ENCODE results near the gene MSI2.

DNA sequence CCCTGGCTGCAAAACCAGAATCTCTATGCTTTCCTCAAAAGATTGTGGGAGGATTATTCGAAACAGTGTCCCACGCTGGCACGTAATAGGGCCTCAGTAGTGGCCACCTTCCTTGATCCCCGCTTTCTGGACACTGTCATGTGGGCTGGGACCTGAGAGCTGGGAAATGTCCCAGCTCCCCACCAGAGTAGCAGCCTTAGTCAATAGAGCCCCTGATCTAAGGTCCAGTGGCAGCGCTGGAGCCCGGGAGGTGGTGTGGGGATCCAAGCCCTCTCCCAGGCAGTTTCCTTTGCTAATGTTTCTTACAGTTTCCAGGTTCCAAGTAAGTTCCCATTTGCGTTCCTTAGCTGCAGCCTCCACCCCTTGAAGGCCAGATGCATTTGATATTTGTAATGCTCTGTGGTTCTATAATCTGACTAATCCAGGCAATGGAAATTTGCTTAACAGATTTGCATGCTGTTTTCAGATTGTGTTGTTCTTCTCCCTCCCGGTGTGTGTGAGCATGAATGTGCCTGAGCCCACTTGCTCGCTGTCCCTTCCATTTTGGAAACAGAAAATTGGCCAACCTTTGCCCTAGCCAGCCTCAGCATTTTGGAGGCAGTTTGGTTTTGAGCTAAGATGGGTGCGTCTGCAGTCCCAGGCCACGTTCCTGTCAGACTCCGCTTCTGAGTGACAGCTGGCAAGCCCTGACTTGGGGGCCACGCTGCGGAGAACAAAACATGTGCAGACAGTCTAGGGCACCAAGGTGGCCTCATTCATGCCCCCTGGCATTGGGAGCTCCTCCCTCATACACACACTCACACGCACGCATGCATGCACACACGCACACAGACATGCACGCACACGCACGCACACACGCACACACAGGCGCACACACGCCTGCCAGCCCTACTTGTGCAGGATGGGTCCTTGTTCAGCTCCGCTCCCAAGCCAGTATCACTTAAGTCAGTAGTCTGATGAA is 419.4 kb downstream of the MSI2 start:
- no peak for TF ChIP-seq POLR2AphosphoS5 (IDR thresholded peaks at IDR 0.05)
- TF ChIP-seq, protein P1, sequence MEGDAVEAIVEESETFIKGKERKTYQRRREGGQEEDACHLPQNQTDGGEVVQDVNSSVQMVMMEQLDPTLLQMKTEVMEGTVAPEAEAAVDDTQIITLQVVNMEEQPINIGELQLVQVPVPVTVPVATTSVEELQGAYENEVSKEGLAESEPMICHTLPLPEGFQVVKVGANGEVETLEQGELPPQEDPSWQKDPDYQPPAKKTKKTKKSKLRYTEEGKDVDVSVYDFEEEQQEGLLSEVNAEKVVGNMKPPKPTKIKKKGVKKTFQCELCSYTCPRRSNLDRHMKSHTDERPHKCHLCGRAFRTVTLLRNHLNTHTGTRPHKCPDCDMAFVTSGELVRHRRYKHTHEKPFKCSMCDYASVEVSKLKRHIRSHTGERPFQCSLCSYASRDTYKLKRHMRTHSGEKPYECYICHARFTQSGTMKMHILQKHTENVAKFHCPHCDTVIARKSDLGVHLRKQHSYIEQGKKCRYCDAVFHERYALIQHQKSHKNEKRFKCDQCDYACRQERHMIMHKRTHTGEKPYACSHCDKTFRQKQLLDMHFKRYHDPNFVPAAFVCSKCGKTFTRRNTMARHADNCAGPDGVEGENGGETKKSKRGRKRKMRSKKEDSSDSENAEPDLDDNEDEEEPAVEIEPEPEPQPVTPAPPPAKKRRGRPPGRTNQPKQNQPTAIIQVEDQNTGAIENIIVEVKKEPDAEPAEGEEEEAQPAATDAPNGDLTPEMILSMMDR (IDR thresholded peaks at IDR 0.05): no peak

All from sigmoid colon (tissue), 4 donors.